RKO (cell line): ENCODE measurements around the gene COX20.

ENCODE experiments used
- DNase-seq: peaks from one replicate; pipeline ENCODE4 v3.0.0-alpha.2; 2016; ENCODE audit warnings: low spot score

Gene COX20

DNA sequence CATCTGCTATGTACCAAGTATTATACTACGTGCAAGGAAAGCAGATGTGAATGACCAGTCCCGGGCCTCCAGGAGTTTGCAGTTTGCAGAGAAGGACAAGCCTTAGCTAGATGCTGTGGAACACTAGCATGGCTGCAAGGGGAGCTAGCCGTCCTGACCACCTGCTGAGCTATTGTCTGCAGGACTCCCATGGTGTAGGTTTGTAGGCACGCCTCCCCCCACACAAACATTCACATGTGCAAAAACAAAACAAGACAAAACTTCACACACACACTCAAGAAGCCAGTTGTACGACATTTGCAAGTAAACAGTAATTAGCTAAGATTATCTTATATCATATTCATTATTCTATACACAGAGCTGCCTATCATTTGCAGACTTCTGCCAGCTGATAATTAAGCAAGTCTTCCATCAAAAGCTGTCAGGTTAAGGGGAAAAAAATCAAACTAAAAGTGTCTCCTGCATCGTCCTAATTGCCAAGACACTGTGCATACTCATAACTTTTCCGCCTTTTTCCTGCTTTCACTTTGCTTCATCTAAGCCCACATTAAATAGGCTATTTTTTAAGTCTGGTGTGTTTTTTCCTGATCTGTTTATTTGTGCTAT lies 39.6 kb downstream of the COX20 start:
- no peak for DNase-seq

DNA sequence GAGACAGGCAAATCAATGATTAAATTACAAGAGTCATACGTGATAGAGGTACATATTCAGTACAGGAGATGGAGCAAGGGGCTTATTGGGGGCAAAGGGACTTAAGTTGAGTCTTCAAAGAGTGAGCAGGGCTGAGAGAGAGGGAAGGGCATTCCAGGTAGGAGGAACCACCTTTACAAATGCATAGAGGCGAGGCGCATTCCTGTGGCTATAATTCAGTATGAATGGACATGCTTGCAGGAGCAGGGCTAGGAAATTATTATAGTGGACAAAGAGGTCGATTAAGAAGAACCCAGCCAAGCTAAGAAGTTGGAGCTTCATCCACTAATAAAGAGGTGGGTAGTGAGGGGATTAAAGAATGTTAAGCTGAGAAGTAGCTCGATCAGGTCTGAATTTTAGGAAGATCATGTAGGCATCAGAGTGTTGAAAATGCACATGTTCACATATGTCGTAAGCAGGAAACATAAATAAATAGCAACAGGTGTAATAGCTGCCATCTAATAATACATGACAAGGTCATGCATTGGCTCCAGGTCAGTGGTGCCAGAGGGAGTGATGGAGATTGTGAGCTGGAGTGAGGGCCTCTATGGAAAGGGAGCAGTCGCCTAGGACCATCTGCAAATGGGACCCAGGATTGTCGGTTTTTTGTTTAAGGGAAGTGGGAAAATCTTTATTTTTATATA lies 40.9 kb downstream of the COX20 start:
- DNase-seq, result no peak

DNA sequence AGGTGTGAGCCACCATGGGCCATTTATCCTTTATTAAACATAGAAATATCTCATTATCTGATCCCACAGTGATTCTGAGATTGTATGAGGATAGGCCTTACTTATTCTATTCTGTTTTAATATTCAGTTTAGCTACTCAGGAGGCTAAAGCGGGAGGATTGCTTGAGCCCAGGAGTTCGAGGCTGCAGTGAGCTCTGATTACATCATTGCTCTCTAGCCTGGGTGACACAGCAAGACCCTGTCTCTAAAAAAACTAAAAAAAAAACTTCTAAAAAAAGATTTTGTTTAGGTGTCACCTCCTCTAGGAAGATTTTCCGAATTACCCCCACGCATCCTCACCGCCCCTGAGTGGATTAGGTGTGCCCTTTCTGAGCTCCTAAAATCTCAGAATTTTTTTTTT lies 43.2 kb downstream of the COX20 start:
- DNase-seq, result no peak

DNA sequence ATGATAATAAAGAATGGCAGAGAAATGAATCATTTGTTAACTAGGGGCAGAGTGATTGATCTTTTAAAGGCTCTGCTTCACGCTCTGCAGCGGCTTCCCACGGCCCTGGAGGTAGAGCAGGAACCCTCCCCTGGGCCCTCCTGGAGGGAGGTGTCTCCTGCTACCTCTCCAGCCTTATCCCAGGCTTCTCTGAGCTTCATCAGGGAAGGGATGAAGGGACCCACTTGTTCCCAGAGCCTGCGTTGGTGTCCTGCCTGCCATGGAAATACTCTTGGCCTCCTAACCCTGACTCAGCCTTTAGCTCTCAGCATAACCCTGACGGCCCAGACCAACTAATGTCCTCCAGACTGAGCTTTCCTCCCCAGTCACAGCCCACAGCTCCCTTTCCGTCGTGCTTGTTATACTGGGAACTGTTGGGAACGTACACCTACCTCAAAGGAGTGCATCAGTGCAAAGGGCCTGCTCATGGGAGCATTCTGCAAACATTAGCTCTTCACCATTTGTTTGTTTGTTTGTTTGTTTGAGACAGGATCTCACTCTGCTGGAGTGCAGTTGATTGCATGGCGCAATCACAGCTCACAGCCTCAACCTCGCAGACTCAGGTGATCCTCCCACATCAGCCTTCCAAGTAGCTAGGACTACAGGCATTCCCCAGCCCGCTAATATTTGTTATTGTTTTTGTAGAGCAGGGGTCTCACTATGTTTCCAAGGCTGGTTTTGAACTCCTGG lies 46.3 kb downstream of the COX20 start:
- no peak for DNase-seq

DNA sequence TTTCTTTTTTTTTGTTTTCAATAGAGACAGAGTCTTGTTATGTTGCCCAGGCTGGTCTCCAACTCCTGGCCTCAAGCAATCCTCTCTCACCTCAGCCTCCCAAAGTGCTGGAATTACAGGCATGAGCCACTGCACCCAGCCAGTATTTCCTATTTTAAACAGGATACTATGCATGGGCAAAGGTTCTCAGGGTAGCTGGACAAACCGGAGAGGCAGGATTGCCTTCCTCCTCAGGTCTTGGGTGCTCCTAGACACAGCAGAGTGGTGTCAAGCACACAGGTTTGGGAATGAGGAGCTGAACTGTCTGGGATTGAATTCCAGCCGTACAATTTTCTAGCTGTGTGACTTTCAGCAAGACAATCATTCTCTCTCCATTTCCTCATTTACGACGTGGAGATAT lies 51.8 kb downstream of the COX20 start:
- no peak for DNase-seq

DNA sequence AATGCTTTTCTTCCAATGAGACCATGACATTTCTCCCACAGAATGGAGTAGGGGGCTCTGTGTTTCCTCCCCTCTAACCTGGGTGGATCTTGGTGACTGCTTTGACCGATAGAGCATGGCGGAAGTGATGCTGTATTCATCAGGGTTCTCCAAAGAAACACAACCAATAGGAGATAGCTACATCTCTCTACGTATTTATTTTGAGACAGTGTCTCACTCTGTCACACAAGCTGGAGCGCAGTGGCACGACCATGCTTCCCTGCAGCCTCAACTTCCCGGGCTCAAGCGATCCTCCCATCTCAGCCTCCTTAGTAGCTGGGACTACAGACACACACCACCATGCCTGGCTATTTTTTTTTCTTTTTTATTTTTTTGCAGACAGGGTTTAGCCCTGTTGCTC lies 58.4 kb downstream of the COX20 start:
- no peak for DNase-seq
